ENCODE results near the gene FAM184A. TPM values are rescaled to one million over a fixed set of nuclear protein-coding genes. Genes with fewer than 3 reads are reported as not detected.

FAM184A gene
- polyA plus RNA-seq, result 10 to 100 TPM in 1 of 4 donors, 1 to 10 TPM in 3; 1.8 to 16.7 (median 4.3) TPM
- long read RNA-seq, donor 1, partial matches to known transcripts, result 0 of 1 reads
- long read RNA-seq, donor 1, other reads (novel, unspliced or antisense), result 0 of 1 reads
- long read RNA-seq, donor 2, full-length matches to known transcripts, result 1 of 1 reads
- long read RNA-seq, donor 2, partial matches to known transcripts, result 0 of 1 reads
- long read RNA-seq, donor 2, other reads (novel, unspliced or antisense), result 0 of 1 reads
- long read RNA-seq, donor 3, partial matches to known transcripts, result 0 of 1 reads
- long read RNA-seq, donor 3, other reads (novel, unspliced or antisense), result 0 of 1 reads
- long read RNA-seq, donor 4, result 0 reads
- long read RNA-seq, donor 5, result 0 reads
- long read RNA-seq, donor 6, result 0 reads
- long read RNA-seq, donor 7, result 0 reads
- long read RNA-seq, donor 8, result 0 reads
- long read RNA-seq, donor 9, result 0 reads
- long read RNA-seq, donor 10, result 0 reads

- no peaks in the 10 kb centered on the region for H3K27me3 ChIP-seq (ENCODE audit: control insufficient read depth in 3 of 3, insufficient read depth in 3 of 3, low read length in 3 of 3)
- no peaks in the 10 kb centered on the region for H3K4me1 ChIP-seq (ENCODE audit: control insufficient read depth in 3 of 3, insufficient read depth in 2 of 3, low read depth in 1 of 3, low read length in 2 of 3)
- H3K36me3 ChIP-seq (ENCODE audit: control insufficient read depth in 3 of 3, insufficient read depth in 2 of 3, low read depth in 1 of 3, low read length in 3 of 3), result no peaks in the 10 kb centered on the region
- FAIRE-seq (no peak), DNase-seq (peak; percentile 64 to 86)
- WGBS, 3 donors, result 0 to 1% (median 1%) methylated on average over 60 to 103 of the region's 103 CpGs
- peaks cover 0 to 8% of the 10 kb centered on the region in 2 donors for H3K9me3 ChIP-seq (ENCODE audit: control insufficient read depth in 2 of 2, insufficient read depth in 1 of 2, low read depth in 1 of 2, low read length in 1 of 2)
- peak within 1 kb of the TSS; percentile 50 to 90 (median 56) for H3K4me3 ChIP-seq (ENCODE audit: low read depth in 1 of 3, low read length in 3 of 3)
- peak within 1 kb of the TSS; percentile 22 to 67 (median 58) for H3K27ac ChIP-seq (ENCODE audit: low read depth in 1 of 3, low read length in 2 of 3)
Observed at GRCh38 chr6:119078376-119079282, at the start of gene FAM184A. Gene FAM184A (minus strand): TSS chr6:119078664. CDS start chr6:119078299, 365 bp downstream.

GRCh38 chr6:119127627-119128026 is 49.2 kb upstream of the FAM184A start:
- FAIRE-seq, result no peak
- 83 to 95% (median 89%) methylated on average over 1 of the region's 1 CpG for WGBS, 3 donors
- Histone ChIP-seq H3K27ac (ENCODE audit: low read depth in 1 of 3, low read length in 2 of 3) (no peak overlapping the region), H3K36me3 (ENCODE audit: control insufficient read depth in 3 of 3, insufficient read depth in 2 of 3, low read depth in 1 of 3, low read length in 3 of 3) (no peaks in the 10 kb centered on the region), H3K4me3 (ENCODE audit: low read depth in 1 of 3, low read length in 3 of 3) (no peak overlapping the region), H3K4me1 (ENCODE audit: control insufficient read depth in 3 of 3, insufficient read depth in 2 of 3, low read depth in 1 of 3, low read length in 2 of 3) (peaks cover 0 to 6% (median 0%) of the 10 kb centered on the region in 3 donors), H3K9me3 (ENCODE audit: control insufficient read depth in 2 of 2, insufficient read depth in 1 of 2, low read depth in 1 of 2, low read length in 1 of 2) (peaks cover 0 to 10% of the 10 kb centered on the region in 2 donors), H3K27me3 (ENCODE audit: control insufficient read depth in 3 of 3, insufficient read depth in 3 of 3, low read length in 3 of 3) (no peaks in the 10 kb centered on the region)
- no peak for DNase-seq

GRCh38 chr6:119126826-119127225 is 48.4 kb upstream of the FAM184A start:
- peaks cover 0 to 10% of the 10 kb centered on the region in 2 donors for H3K9me3 ChIP-seq (ENCODE audit: control insufficient read depth in 2 of 2, insufficient read depth in 1 of 2, low read depth in 1 of 2, low read length in 1 of 2)
- H3K27me3 ChIP-seq (ENCODE audit: control insufficient read depth in 3 of 3, insufficient read depth in 3 of 3, low read length in 3 of 3), result no peaks in the 10 kb centered on the region
- H3K4me1 ChIP-seq (ENCODE audit: control insufficient read depth in 3 of 3, insufficient read depth in 2 of 3, low read depth in 1 of 3, low read length in 2 of 3), result peaks cover 0 to 6% (median 0%) of the 10 kb centered on the region in 3 donors
- DNase-seq (no peak), FAIRE-seq (no peak)
- H3K36me3 ChIP-seq (ENCODE audit: control insufficient read depth in 3 of 3, insufficient read depth in 2 of 3, low read depth in 1 of 3, low read length in 3 of 3), result no peaks in the 10 kb centered on the region
- 51 to 63% (median 54%) methylated on average over 4 of the region's 4 CpGs for WGBS, 3 donors
- H3K27ac ChIP-seq (ENCODE audit: low read depth in 1 of 3, low read length in 2 of 3), result no peak overlapping the region
- H3K4me3 ChIP-seq (ENCODE audit: low read depth in 1 of 3, low read length in 3 of 3), result no peak overlapping the region

- peaks cover 0 to 10% of the 10 kb centered on the region in 2 donors for H3K9me3 ChIP-seq (ENCODE audit: control insufficient read depth in 2 of 2, insufficient read depth in 1 of 2, low read depth in 1 of 2, low read length in 1 of 2)
- WGBS, 3 donors, result 86 to 90% (median 90%) methylated on average over 4 of the region's 4 CpGs
- H3K27ac ChIP-seq (ENCODE audit: low read depth in 1 of 3, low read length in 2 of 3), result no peak overlapping the region
- FAIRE-seq (no peak), DNase-seq (no peak)
- no peaks in the 10 kb centered on the region for H3K27me3 ChIP-seq (ENCODE audit: control insufficient read depth in 3 of 3, insufficient read depth in 3 of 3, low read length in 3 of 3)
- H3K36me3 ChIP-seq (ENCODE audit: control insufficient read depth in 3 of 3, insufficient read depth in 2 of 3, low read depth in 1 of 3, low read length in 3 of 3), result no peaks in the 10 kb centered on the region
- no peak overlapping the region for H3K4me3 ChIP-seq (ENCODE audit: low read depth in 1 of 3, low read length in 3 of 3)
- H3K4me1 ChIP-seq (ENCODE audit: control insufficient read depth in 3 of 3, insufficient read depth in 2 of 3, low read depth in 1 of 3, low read length in 2 of 3), result peaks cover 0 to 6% (median 0%) of the 10 kb centered on the region in 3 donors
Observed at GRCh38 chr6:119126140-119126539, 47.7 kb upstream of the FAM184A start.

- H3K9me3 ChIP-seq (ENCODE audit: control insufficient read depth in 2 of 2, insufficient read depth in 1 of 2, low read depth in 1 of 2, low read length in 1 of 2), result peaks cover 0 to 10% of the 10 kb centered on the region in 2 donors
- H3K4me3 ChIP-seq (ENCODE audit: low read depth in 1 of 3, low read length in 3 of 3), result no peak overlapping the region
- FAIRE-seq (no peak), DNase-seq (no peak)
- 79 to 97% (median 86%) methylated on average over 2 of the region's 2 CpGs for WGBS, 3 donors
- no peak overlapping the region for H3K27ac ChIP-seq (ENCODE audit: low read depth in 1 of 3, low read length in 2 of 3)
- no peaks in the 10 kb centered on the region for H3K27me3 ChIP-seq (ENCODE audit: control insufficient read depth in 3 of 3, insufficient read depth in 3 of 3, low read length in 3 of 3)
- peaks cover 0 to 6% (median 0%) of the 10 kb centered on the region in 3 donors for H3K4me1 ChIP-seq (ENCODE audit: control insufficient read depth in 3 of 3, insufficient read depth in 2 of 3, low read depth in 1 of 3, low read length in 2 of 3)
- no peaks in the 10 kb centered on the region for H3K36me3 ChIP-seq (ENCODE audit: control insufficient read depth in 3 of 3, insufficient read depth in 2 of 3, low read depth in 1 of 3, low read length in 3 of 3)
Observed at GRCh38 chr6:119125576-119125975, 47.1 kb upstream of the FAM184A start.

GRCh38 chr6:119124079-119124824 is 45.8 kb upstream of the FAM184A start:
- WGBS, 3 donors, result 13 to 33% (median 24%) methylated on average over 1 of the region's 1 CpG
- H3K4me3 ChIP-seq (ENCODE audit: low read depth in 1 of 3, low read length in 3 of 3), result no peak overlapping the region
- no peaks in the 10 kb centered on the region for H3K27me3 ChIP-seq (ENCODE audit: control insufficient read depth in 3 of 3, insufficient read depth in 3 of 3, low read length in 3 of 3)
- peaks cover 0 to 10% of the 10 kb centered on the region in 2 donors for H3K9me3 ChIP-seq (ENCODE audit: control insufficient read depth in 2 of 2, insufficient read depth in 1 of 2, low read depth in 1 of 2, low read length in 1 of 2)
- no peaks in the 10 kb centered on the region for H3K36me3 ChIP-seq (ENCODE audit: control insufficient read depth in 3 of 3, insufficient read depth in 2 of 3, low read depth in 1 of 3, low read length in 3 of 3)
- DNase-seq (no peak), FAIRE-seq (peak; percentile 33)
- no peaks in the 10 kb centered on the region for H3K4me1 ChIP-seq (ENCODE audit: control insufficient read depth in 3 of 3, insufficient read depth in 2 of 3, low read depth in 1 of 3, low read length in 2 of 3)
- no peak overlapping the region for H3K27ac ChIP-seq (ENCODE audit: low read depth in 1 of 3, low read length in 2 of 3)

- Histone ChIP-seq H3K4me1 (ENCODE audit: control insufficient read depth in 3 of 3, insufficient read depth in 2 of 3, low read depth in 1 of 3, low read length in 2 of 3) (no peaks in the 10 kb centered on the region), H3K4me3 (ENCODE audit: low read depth in 1 of 3, low read length in 3 of 3) (no peak overlapping the region), H3K27ac (ENCODE audit: low read depth in 1 of 3, low read length in 2 of 3) (no peak overlapping the region), H3K36me3 (ENCODE audit: control insufficient read depth in 3 of 3, insufficient read depth in 2 of 3, low read depth in 1 of 3, low read length in 3 of 3) (no peaks in the 10 kb centered on the region), H3K9me3 (ENCODE audit: control insufficient read depth in 2 of 2, insufficient read depth in 1 of 2, low read depth in 1 of 2, low read length in 1 of 2) (peaks cover 0 to 10% of the 10 kb centered on the region in 2 donors), H3K27me3 (ENCODE audit: control insufficient read depth in 3 of 3, insufficient read depth in 3 of 3, low read length in 3 of 3) (no peaks in the 10 kb centered on the region)
- WGBS, 3 donors, result 66 to 74% (median 74%) methylated on average over 4 of the region's 4 CpGs
- DNase-seq (no peak), FAIRE-seq (no peak)
Observed at GRCh38 chr6:119122336-119122735, 43.9 kb upstream of the FAM184A start.

- no peak overlapping the region for H3K27ac ChIP-seq (ENCODE audit: low read depth in 1 of 3, low read length in 2 of 3)
- H3K27me3 ChIP-seq (ENCODE audit: control insufficient read depth in 3 of 3, insufficient read depth in 3 of 3, low read length in 3 of 3), result no peaks in the 10 kb centered on the region
- FAIRE-seq, result no peak
- H3K4me1 ChIP-seq (ENCODE audit: control insufficient read depth in 3 of 3, insufficient read depth in 2 of 3, low read depth in 1 of 3, low read length in 2 of 3), result no peaks in the 10 kb centered on the region
- peaks cover 0 to 5% of the 10 kb centered on the region in 2 donors for H3K9me3 ChIP-seq (ENCODE audit: control insufficient read depth in 2 of 2, insufficient read depth in 1 of 2, low read depth in 1 of 2, low read length in 1 of 2)
- no peaks in the 10 kb centered on the region for H3K36me3 ChIP-seq (ENCODE audit: control insufficient read depth in 3 of 3, insufficient read depth in 2 of 3, low read depth in 1 of 3, low read length in 3 of 3)
- no peak overlapping the region for H3K4me3 ChIP-seq (ENCODE audit: low read depth in 1 of 3, low read length in 3 of 3)
- 86 to 94% (median 93%) methylated on average over 4 of the region's 4 CpGs for WGBS, 3 donors
- no peak for DNase-seq
Observed at GRCh38 chr6:119121367-119121766, 42.9 kb upstream of the FAM184A start.

All from small intestine (tissue), 16 donors.